Smooth muscle cell (in vitro differentiated cells): Measurements from ENCODE around the gene UTRN. TPM values are rescaled to one million over a fixed set of nuclear protein-coding genes. Genes with fewer than 3 reads are reported as not detected.

Experiments
- DNase-seq: peaks from one replicate; lab custom pipeline; 2025; ENCODE audit not compliant: unreplicated experiment; lab: John Stamatoyannopoulos, UW
- H2AFZ ChIP-seq: fragments of 200-600 bp; sonication (generic); 2 replicates; pipeline ENCODE4 v1.6.0; 2016; ENCODE audit warnings: antibody characterized with exemption, low read depth, mild to moderate bottlenecking
- H3F3A ChIP-seq: fragments of 200-600 bp; sonication (generic); 2 replicates; pipeline ENCODE4 v1.6.0; 2017; ENCODE audit warnings: antibody characterized with exemption, low read depth
- H3K27ac ChIP-seq: fragments of 200-600 bp; sonication (generic); 2 replicates; pipeline ENCODE4 v1.5.1; 2016; ENCODE audit warnings: low read depth, mild to moderate bottlenecking
- H3K27me3 ChIP-seq: fragments of 200-600 bp; sonication (generic); 2 replicates; pipeline ENCODE4 v1.6.1; 2016; ENCODE audit warnings: low read depth, mild to moderate bottlenecking
- H3K36me3 ChIP-seq: fragments of 200-600 bp; sonication (generic); 2 replicates; pipeline ENCODE4 v1.5.1; 2016; ENCODE audit warnings: low read depth
- H3K4me1 ChIP-seq: fragments of 200-600 bp; sonication (generic); 2 replicates; pipeline ENCODE4 v1.5.1; 2016; ENCODE audit warnings: low read depth
- H3K4me2 ChIP-seq: fragments of 200-600 bp; sonication (generic); 2 replicates; pipeline ENCODE4 v1.6.0; 2016; ENCODE audit warnings: mild to moderate bottlenecking
- H3K4me3 ChIP-seq: fragments of 200-600 bp; sonication (generic); 2 replicates; pipeline ENCODE4 v1.5.1; 2016; ENCODE audit warnings: mild to moderate bottlenecking
- H3K79me2 ChIP-seq: fragments of 200-600 bp; sonication (generic); 2 replicates; pipeline ENCODE4 v1.6.0; 2016; ENCODE audit warnings: low read depth, mild to moderate bottlenecking
- H3K9ac ChIP-seq: fragments of 200-600 bp; sonication (generic); 2 replicates; pipeline ENCODE4 v1.6.0; 2016; ENCODE audit warnings: low read depth
- H3K9me3 ChIP-seq: fragments of 200-600 bp; sonication (generic); replicated peaks from 2 replicates; pipeline ENCODE4 v1.5.1; 2016; ENCODE audit warnings: low read depth
- H4K20me1 ChIP-seq: fragments of 200-600 bp; sonication (generic); 2 replicates; pipeline ENCODE4 v1.6.0; 2016; ENCODE audit warnings: low read depth
- CTCF ChIP-seq: fragments of 200-600 bp; sonication (generic); IDR thresholded peaks from 2 replicates; pipeline ENCODE4 v1.5.1; 2017; ENCODE audit warnings: borderline replicate concordance, mild to moderate bottlenecking, antibody characterized with exemption; ENCODE audit not compliant: insufficient read depth, poor library complexity, severe bottlenecking
- WGBS: methylation state at CpG from one replicate; pipeline ENCODE4 v1.1.7; 2016; ENCODE audit warnings: low lambda C conversion rate; 5-methylcytosine and 5-hydroxymethylcytosine counted together
- polyA plus RNA-seq: library from polyadenylated mRNA; unstranded; fragments of >200 nt; fragmentation: Nextera tagmentation; extraction: Ambion mirVana; gene quantifications from 2 replicates; pipeline ENCODE4 v1.2.1, GENCODE V29; 2016
- total RNA-seq: library from RNA; depleted of rRNA; stranded (reverse); fragments of >200 nt; gene quantifications from 2 replicates; pipeline ENCODE4 v1.2.3, GENCODE V29; 2014

Gene UTRN
- total and polyA plus RNA-seq, 2 experiments from 2014 or later = 12.6 to 47.3 TPM

- Histone ChIP-seq H3K4me3 (no peak overlapping the region), H3K9ac (no peak overlapping the region), H3K27ac (no peak overlapping the region), H3K9me3 (no peaks in the 10 kb centered on the region), H3F3A (no peaks in the 10 kb centered on the region), H4K20me1 (no peaks in the 10 kb centered on the region), H3K4me1 (peaks cover 2% of the 10 kb centered on the region), H3K36me3 (no peaks in the 10 kb centered on the region), H3K27me3 (no peaks in the 10 kb centered on the region), H3K79me2 (no peaks in the 10 kb centered on the region), H2AFZ (no peak overlapping the region), H3K4me2 (no peak overlapping the region)
- DNase-seq = no peak
- no peak for TF ChIP-seq CTCF
- 68% methylated on average over 4 of the region's 4 CpGs for WGBS
Measured at GRCh38 chr6:144278659-144279314, 6.3 kb upstream of the UTRN start.

- no peak overlapping the region for H3K9ac ChIP-seq
- TF ChIP-seq CTCF = no peak
Measured at GRCh38 chr6:144279484-144280150, 5.5 kb upstream of the UTRN start.

GRCh38 chr6:144283646-144284477 is 1.3 kb upstream of the UTRN start:
- Histone ChIP-seq H3F3A (peaks cover 22% of the 10 kb centered on the region), H3K4me3 (peak overlapping the region; percentile 90), H3K36me3 (no peaks in the 10 kb centered on the region), H4K20me1 (peaks cover 9% of the 10 kb centered on the region), H3K4me1 (peaks cover 9% of the 10 kb centered on the region), H2AFZ (peak overlapping the region; percentile 93), H3K27me3 (no peaks in the 10 kb centered on the region), H3K79me2 (peaks cover 14% of the 10 kb centered on the region), H3K4me2 (peak overlapping the region; percentile 96), H3K9me3 (no peaks in the 10 kb centered on the region), H3K27ac (no peak overlapping the region), H3K9ac (peak overlapping the region; percentile 66)
- WGBS = 13% methylated on average over 13 of the region's 13 CpGs
- no peak for DNase-seq
- no peak for TF ChIP-seq CTCF

More at GRCh38 chr6:144279484-144280150, 5.5 kb upstream of the UTRN start:
- no peak overlapping the region for H3K4me3 ChIP-seq
- H3K4me1 ChIP-seq = peaks cover 9% of the 10 kb centered on the region
- H3K9me3 ChIP-seq = no peaks in the 10 kb centered on the region
- no peak overlapping the region for H2AFZ ChIP-seq
- no peaks in the 10 kb centered on the region for H3K36me3 ChIP-seq
- H3K79me2 ChIP-seq = no peaks in the 10 kb centered on the region
- H3K27me3 ChIP-seq = no peaks in the 10 kb centered on the region
- no peak overlapping the region for H3K4me2 ChIP-seq
- 78% methylated on average over 2 of the region's 2 CpGs for WGBS
- no peak for DNase-seq
- H4K20me1 ChIP-seq = no peaks in the 10 kb centered on the region
- H3K27ac ChIP-seq = no peak overlapping the region
- peaks cover 5% of the 10 kb centered on the region for H3F3A ChIP-seq
